Neutrophil (primary cell): ENCODE results near the gene MDM2.

ENCODE experiments used
- H3K27ac ChIP-seq: fragments of 200-600 bp; sonication (generic); 2 replicates; pipeline ENCODE4 v1.5.1; 2016; ENCODE audit warnings: mild to moderate bottlenecking, moderate library complexity
- H3K27me3 ChIP-seq: fragments of 200-600 bp; sonication (generic); 2 replicates; pipeline ENCODE4 v1.6.0; 2016; ENCODE audit warnings: mild to moderate bottlenecking
- H3K36me3 ChIP-seq: fragments of 200-600 bp; sonication (generic); 2 replicates; pipeline ENCODE4 v1.5.1; 2017
- H3K4me1 ChIP-seq, 2 experiments: fragments of 200-600 bp in 1 of 2; sonication (generic) in 1 of 2; 1 replicate in 1 of 2; 2 replicates in 1 of 2; pipeline versions ENCODE4 v1.5.1 to v1.6.1; 2013 to 2016; ENCODE audit warnings: low read depth in 1 of 2, low read length in 1 of 2, mild to moderate bottlenecking in 1 of 2, moderate library complexity in 1 of 2; ENCODE audit not compliant: control insufficient read depth in 1 of 2, insufficient read depth in 1 of 2
- H3K4me3 ChIP-seq, 2 experiments: fragments of 200-600 bp in 1 of 2; sonication (generic) in 1 of 2; 1 replicate in 1 of 2; 2 replicates in 1 of 2; pipeline ENCODE4 v1.5.1; 2013 to 2016; ENCODE audit warnings: low read depth in 1 of 2, low read length in 1 of 2, mild to moderate bottlenecking in 1 of 2, moderate library complexity in 1 of 2
- H3K9me3 ChIP-seq: fragments of 200-600 bp; sonication (generic); 2 replicates; pipeline ENCODE4 v1.5.1; 2016
- CTCF ChIP-seq: fragments of 200-600 bp; sonication (generic); IDR thresholded peaks from 2 replicates; pipeline ENCODE4 v1.5.1; 2016; ENCODE audit warnings: antibody characterized with exemption

The MDM2 gene

GRCh38 chr12:68888243-68888642, 80.3 kb downstream of the MDM2 start:
- H3K36me3 ChIP-seq: no peaks in the 10 kb centered on the region
- H3K27ac ChIP-seq: no peak overlapping the region
- H3K4me3 ChIP-seq: no peak overlapping the region
- TF ChIP-seq CTCF: no peak
- no peaks in the 10 kb centered on the region for H3K27me3 ChIP-seq
- peaks cover 3 to 4% of the 10 kb centered on the region in 2 experiments for H3K4me1 ChIP-seq
- H3K9me3 ChIP-seq: no peaks in the 10 kb centered on the region

- no peak for TF ChIP-seq CTCF
- Histone ChIP-seq H3K36me3 (no peaks in the 10 kb centered on the region), H3K9me3 (no peaks in the 10 kb centered on the region), H3K4me1 (peaks cover 3 to 4% of the 10 kb centered on the region in 2 experiments), H3K27me3 (no peaks in the 10 kb centered on the region), H3K4me3 (no peak overlapping the region), H3K27ac (no peak overlapping the region)
Observed at GRCh38 chr12:68890701-68891113, 82.7 kb downstream of the MDM2 start.

GRCh38 chr12:68891141-68891540, 83.2 kb downstream of the MDM2 start:
- Histone ChIP-seq H3K4me1 (peaks cover 3 to 4% of the 10 kb centered on the region in 2 experiments), H3K4me3 (no peak overlapping the region), H3K27me3 (no peaks in the 10 kb centered on the region), H3K27ac (no peak overlapping the region), H3K9me3 (no peaks in the 10 kb centered on the region), H3K36me3 (no peaks in the 10 kb centered on the region)
- TF ChIP-seq CTCF: no peak

GRCh38 chr12:68893201-68893600, 85.2 kb downstream of the MDM2 start:
- no peak overlapping the region for H3K4me3 ChIP-seq
- TF ChIP-seq CTCF: no peak
- H3K36me3 ChIP-seq: no peaks in the 10 kb centered on the region
- peaks cover 3 to 4% of the 10 kb centered on the region in 2 experiments for H3K4me1 ChIP-seq
- no peaks in the 10 kb centered on the region for H3K9me3 ChIP-seq
- no peak overlapping the region for H3K27ac ChIP-seq
- no peaks in the 10 kb centered on the region for H3K27me3 ChIP-seq

- Histone ChIP-seq H3K36me3 (no peaks in the 10 kb centered on the region), H3K4me1 (peaks cover 3 to 4% of the 10 kb centered on the region in 2 experiments), H3K27ac (no peak overlapping the region), H3K4me3 (no peak overlapping the region), H3K27me3 (no peaks in the 10 kb centered on the region), H3K9me3 (no peaks in the 10 kb centered on the region)
- no peak for TF ChIP-seq CTCF
Observed at GRCh38 chr12:68893741-68894140, 85.8 kb downstream of the MDM2 start.

- no peak for TF ChIP-seq CTCF
- H3K36me3 ChIP-seq: no peaks in the 10 kb centered on the region
Observed at GRCh38 chr12:68894276-68894855, 86.4 kb downstream of the MDM2 start.

More at GRCh38 chr12:68894276-68894855, 86.4 kb downstream of the MDM2 start:
- Histone ChIP-seq H3K4me3 (no peak overlapping the region), H3K4me1 (peaks cover 3 to 4% of the 10 kb centered on the region in 2 experiments), H3K27ac (no peak overlapping the region), H3K27me3 (no peaks in the 10 kb centered on the region), H3K9me3 (no peaks in the 10 kb centered on the region)
